ENCODE measurements around the gene NEDD9.

Gene NEDD9

GRCh38 chr6:11198663-11199603 is 33.5 kb downstream of the NEDD9 start:
- DNase-seq = no peak

- DNase-seq = no peak
Observed at GRCh38 chr6:11197850-11198249, 34.6 kb downstream of the NEDD9 start.

- DNase-seq = no peak
Observed at GRCh38 chr6:11197175-11197536, 35.3 kb downstream of the NEDD9 start.

DNA sequence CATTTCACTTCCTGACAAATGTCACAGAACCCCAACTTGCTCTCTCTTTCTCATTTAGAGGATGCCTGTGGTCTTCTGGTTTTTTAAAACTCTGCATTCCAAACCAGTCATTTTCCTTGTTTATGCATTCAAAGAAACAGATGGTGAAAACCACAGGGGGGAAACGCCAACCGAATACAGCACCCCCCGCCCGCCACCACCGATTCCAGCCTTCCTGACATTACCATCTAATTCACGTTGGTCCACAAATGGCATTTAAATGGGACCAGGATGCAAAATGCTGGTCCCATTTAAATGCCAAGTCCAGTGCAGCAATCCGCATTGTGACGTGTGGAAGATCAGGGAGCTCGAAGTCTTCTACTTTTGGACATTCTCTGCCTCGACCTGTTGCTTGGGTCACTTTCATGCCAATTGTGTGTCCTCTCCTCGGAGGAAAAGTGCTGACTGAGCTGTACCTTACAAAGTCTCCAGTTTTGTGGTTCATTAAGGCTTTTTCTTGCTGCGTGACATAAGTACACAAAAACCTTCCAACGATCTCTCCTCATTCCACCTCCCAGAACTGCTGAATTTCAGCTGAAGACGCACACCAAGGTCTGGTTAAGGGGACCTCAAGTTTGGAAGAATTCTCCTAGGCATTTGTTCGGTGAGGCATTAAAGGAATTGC is 35.8 kb downstream of the NEDD9 start:
- DNase-seq = no peak

- DNase-seq = no peak
Observed at GRCh38 chr6:11194356-11195218, 37.9 kb downstream of the NEDD9 start.

DNA sequence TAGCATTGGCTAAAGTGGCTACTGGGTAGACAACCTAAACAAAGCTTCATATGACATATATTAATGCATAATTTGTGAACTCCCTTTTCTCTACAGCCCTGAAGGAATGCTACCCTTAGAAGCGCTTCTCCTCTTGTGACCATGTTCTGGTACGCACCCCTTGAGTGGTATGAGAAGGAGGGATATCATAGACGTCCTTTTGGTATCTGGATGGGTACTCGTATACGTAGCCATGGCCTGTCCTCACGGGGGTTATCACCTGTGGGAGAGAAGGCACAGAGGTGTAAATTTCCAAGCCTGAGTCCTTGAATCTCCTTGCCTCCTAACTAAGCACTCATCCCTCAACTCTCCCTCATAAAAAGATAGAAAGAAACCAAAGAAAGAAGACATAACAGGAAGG is 39.0 kb downstream of the NEDD9 start:
- no peak for DNase-seq

DNA sequence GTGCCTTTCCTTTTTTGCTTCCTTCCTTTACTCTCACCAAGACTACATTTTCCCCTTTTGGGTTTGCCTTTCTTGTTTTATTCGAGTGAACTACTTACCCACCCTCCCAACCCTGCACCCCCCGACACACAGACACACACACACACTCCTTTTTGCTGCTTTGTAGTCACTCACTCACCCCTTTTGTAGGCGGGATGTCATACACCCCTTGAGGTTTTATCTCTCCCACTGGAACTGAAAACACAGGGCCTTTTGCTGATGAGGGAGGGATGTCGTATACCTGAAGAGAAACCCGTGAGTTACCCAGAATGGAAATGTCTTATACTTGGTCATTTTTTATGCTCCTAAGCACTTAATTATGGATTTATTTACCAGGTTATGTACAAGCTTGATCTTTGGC is 40.3 kb downstream of the NEDD9 start:
- no peak for DNase-seq

DNA sequence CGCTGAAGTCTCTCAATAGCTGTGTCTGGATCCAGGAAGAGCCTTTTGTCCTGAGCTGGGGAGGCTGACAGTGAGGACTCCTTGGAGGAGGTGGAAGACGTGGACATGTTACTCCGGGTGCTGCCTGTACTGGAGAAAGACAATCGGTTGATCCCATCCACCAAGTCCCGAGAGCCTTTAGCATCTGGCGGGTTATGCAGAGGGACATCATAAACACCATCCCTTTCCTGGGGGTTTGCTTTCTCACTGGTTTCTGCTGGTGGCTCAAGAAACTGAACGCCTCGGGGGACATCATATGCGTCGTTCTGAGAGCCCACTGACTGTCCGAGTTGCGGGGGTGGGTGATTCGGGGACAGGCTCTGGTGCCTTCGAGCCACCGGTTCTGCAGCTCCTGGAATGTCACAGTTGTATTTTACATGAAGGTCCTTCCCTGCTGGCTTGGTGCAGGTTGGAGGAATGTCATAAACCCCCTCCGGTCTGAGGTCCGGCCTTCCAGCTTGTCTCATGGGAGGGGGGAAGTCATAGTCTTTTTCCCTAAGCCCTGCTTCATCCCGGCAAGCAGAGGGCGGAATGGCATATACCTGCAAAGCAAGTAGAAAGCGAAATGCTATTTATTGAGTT is 41.7 kb downstream of the NEDD9 start:
- no peak for DNase-seq

GRCh38 chr6:11189865-11190624 is 42.4 kb downstream of the NEDD9 start:
- DNase-seq = no peak

DNA sequence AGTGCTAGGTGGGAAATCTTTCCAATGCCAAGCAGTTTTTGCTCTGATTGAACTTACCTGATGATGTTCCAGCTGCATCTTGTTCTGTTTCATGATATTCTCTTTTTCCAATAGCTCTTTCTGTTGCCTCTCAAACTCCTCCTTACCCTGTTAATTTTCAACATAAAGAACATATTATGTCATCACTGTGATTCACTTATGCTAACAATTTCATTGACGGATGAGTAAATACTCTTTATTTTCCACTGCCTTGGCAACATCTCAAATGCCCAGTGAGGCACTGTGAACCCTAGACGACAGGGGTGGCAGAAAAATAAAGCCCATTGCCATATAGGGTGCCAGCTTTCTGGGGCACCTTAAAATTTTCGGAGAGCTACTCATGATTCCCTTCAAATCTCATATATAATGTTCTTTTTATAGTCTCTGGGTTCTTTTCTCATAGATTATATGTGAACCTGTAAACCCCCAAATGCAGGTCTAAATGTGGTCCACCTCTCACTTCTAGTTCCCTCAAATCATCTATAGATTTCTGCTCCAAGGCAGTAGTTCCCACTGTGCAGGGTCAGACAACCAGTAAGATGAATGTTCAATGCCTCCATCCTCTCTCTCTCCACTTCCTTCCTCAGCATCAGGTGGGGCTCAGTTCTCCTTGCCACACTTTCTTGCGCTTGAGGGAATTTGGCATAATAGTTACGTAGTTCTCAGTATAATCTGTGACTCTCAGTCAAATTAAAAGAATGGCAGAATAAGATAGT is 44.1 kb downstream of the NEDD9 start:
- no peak for DNase-seq

DNA sequence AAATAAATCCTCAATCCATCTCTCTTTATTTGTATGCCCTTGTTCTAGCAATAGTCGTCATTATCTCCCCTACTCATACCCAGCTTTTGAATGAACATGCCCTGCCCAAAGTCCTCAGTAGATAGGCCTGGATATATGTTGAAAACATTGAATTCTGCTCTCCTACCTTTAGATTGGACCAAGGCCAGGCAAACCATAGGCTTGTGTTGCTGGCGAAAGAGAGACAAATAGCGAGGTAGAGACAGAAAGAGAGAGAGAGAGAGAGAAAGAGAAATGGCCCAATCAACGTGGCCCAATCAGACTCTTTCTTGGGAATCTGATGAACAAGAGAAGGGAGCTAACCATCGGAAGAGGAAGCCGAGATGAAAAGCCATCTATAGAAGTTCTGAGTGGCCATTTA is 45.2 kb downstream of the NEDD9 start:
- DNase-seq = no peak

- no peak for DNase-seq
Observed at GRCh38 chr6:11185204-11185842, 47.1 kb downstream of the NEDD9 start.

DNA sequence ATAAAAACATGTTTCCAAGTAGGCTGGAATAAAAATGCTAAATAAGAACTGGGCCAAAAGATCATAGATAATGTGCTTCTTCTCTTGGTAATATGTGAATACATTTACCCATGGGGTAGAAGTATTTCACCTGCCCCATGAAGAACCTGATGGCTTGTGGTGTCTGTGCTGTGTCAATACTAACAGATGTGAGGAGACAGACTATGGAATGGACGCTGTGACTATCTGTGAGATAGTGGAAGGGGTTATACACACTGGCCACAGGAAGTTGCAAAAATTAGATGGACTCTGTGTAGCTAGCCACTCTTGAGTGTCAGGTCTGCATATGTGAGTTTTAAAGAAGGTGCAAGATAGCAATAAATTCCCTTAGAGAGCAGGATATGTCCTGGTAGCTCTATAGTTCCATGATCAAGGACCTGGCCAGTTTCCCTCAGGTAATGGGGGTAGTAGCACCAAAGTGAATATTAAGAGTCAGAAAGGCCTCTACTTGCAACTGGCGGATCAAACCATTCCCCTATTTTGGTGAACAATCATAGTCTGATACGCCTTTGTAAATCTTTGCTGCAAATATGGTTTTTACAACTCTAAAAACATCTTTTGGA is 48.6 kb downstream of the NEDD9 start:
- DNase-seq = no peak

GRCh38 chr6:11181478-11182136 is 50.9 kb downstream of the NEDD9 start:
- no peak for DNase-seq

GRCh38 chr6:11179419-11180202 is 52.9 kb downstream of the NEDD9 start:
- no peak for DNase-seq

- DNase-seq = no peak
Observed at GRCh38 chr6:11179088-11179418, 53.4 kb downstream of the NEDD9 start.

GRCh38 chr6:11177271-11177670 is 55.2 kb downstream of the NEDD9 start:
- DNase-seq = no peak

DNA sequence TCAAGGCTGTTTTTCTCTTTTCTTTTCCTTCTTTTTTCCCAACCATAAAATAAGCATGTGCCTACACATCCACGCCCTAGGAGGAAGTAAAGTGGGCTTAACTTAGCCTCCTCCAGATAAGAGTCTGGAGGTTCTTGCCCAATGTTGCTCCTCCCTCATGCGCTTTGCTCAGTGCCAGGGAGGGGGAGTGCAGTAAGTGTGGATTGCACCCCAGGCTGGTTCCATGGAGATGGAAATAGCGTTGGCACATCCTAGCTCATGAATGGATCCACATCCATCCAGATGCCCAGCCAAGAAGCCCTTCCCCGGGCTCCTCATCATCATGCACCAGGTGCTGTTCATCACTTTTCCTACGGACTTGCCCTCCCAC is 58.2 kb downstream of the NEDD9 start:
- no peak for DNase-seq

Measured in midbrain (tissue), 1 donor.